Measurements from ENCODE around the gene CDIPT. TPM values are rescaled to one million over a fixed set of nuclear protein-coding genes. Genes with fewer than 3 reads are reported as not detected.
A peak's percentile ranks its signal among the peaks of the same experiment; 100 is the strongest.

Gene CDIPT
- total and polyA plus RNA-seq, 2 of the 13 experiments (the other 11 are each of a cell fraction or from before 2014, with no cell fraction given), result 54.9 to 97.5 TPM

GRCh38 chr16:29812754-29813643 lies 50.0 kb downstream of the CDIPT start (continued):
- no peak for TF ChIP-seq DZIP1 (CRISPR knock-in tag; IDR thresholded peaks at IDR 0.05)
- no peak for TF ChIP-seq THYN1 (CRISPR knock-in tag; IDR thresholded peaks at IDR 0.05; ENCODE audit: borderline replicate concordance, low read depth)
- no peak for TF ChIP-seq ZBTB7A (CRISPR knock-in tag; IDR thresholded peaks at IDR 0.05)
- no peak for TF ChIP-seq KLF12 (CRISPR knock-in tag; IDR thresholded peaks at IDR 0.05; ENCODE audit: borderline replicate concordance)
- TF ChIP-seq HNRNPH1 (optimal IDR thresholded peaks at IDR 0.05; ENCODE audit: low read depth, low read length), result no peak
- TF ChIP-seq, protein P1, sequence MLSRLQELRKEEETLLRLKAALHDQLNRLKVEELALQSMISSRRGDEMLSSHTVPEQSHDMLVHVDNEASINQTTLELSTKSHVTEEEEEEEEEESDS (CRISPR knock-in tag; IDR thresholded peaks at IDR 0.05; ENCODE audit: borderline replicate concordance), result no peak
- no peak for TF ChIP-seq ZNF546 (CRISPR knock-in tag; conservative IDR thresholded peaks at IDR 0.05)
- TF ChIP-seq ZNF562 (CRISPR knock-in tag; IDR thresholded peaks at IDR 0.05; ENCODE audit: borderline replicate concordance), result no peak
- no peak for TF ChIP-seq ZBTB39 (CRISPR knock-in tag; IDR thresholded peaks at IDR 0.05)
- TF ChIP-seq ZNF292 (CRISPR knock-in tag; IDR thresholded peaks at IDR 0.05; ENCODE audit: borderline replicate concordance, low read depth), result no peak
- no peak for TF ChIP-seq JUNB (CRISPR knock-in tag; IDR thresholded peaks at IDR 0.05; ENCODE audit: borderline replicate concordance)
- TF ChIP-seq TAF15 (IDR thresholded peaks at IDR 0.05; ENCODE audit: low read depth, low read length, poor library complexity, severe bottlenecking), result no peak
- TF ChIP-seq ZNF670 (CRISPR knock-in tag; IDR thresholded peaks at IDR 0.05; ENCODE audit: borderline replicate concordance), result no peak
- TF ChIP-seq ZNF263 (CRISPR knock-in tag; IDR thresholded peaks at IDR 0.05), result 0 out of 2 replicates have a peak, but pooled peaks have one; percentile 16
- TF ChIP-seq NPAS2 (CRISPR knock-in tag; IDR thresholded peaks at IDR 0.05; ENCODE audit: borderline replicate concordance), result no peak
- no peak for TF ChIP-seq SIN3A (IDR thresholded peaks at IDR 0.05; ENCODE audit: borderline replicate concordance, low read depth, low read length)
- TF ChIP-seq THRA (CRISPR knock-in tag; IDR thresholded peaks at IDR 0.05; ENCODE audit: borderline replicate concordance), result no peak
